UCSD-AML1 (cell line): ENCODE results near the gene WDR81.
A peak's percentile ranks its signal among the peaks of the same experiment; 100 is the strongest.

Source experiments
- DNase-seq: peaks from one replicate; lab custom pipeline; 2025; ENCODE audit not compliant: unreplicated experiment; lab: John Stamatoyannopoulos, UW

WDR81 gene

DNA sequence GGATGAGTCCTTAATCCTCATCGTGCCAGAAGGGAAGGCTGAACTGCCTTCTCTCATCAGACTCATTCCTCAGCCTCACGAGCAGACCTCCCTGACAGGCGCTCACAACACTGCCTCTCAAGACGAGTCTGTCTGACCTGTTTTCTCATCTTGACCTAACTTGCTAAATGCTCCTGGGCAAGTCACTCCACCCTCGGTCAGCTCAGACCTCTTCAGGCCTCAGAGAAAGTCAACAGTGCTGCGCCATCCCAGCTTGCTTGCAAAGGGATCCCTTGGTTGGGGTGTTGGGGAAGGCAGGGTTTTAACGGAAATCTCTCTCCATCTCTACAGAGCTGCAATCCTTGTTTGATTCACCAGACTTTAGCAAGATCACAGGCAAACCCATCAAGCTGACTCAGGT is 52.4 kb downstream of the WDR81 start:
- DNase-seq = no peak

DNA sequence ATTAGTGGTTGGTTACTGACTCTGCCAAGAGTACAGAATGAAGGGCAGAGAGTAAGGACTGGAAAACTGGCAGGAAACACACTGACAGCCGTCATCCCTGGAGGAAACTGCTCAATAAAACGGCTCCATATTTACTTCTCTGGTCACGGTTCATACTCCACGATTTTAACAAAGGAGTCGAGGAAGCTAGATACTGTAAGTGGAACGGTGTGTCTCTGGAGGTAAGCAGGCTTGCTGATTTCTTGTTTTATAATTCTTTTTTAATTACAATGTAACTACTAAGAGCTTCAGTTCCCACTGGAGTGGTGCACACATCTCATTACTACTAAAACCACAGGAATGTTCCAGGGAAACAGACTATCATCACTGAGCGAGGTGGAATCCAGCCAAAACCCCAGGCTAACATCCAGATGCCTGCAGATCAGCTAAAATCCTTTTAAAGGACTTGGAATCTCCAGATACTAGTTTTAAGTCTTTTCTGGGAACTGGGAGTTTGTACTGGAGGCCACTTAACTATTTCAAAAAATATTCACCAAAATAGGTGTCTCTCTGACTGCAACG is 55.1 kb downstream of the WDR81 start:
- no peak for DNase-seq

DNA sequence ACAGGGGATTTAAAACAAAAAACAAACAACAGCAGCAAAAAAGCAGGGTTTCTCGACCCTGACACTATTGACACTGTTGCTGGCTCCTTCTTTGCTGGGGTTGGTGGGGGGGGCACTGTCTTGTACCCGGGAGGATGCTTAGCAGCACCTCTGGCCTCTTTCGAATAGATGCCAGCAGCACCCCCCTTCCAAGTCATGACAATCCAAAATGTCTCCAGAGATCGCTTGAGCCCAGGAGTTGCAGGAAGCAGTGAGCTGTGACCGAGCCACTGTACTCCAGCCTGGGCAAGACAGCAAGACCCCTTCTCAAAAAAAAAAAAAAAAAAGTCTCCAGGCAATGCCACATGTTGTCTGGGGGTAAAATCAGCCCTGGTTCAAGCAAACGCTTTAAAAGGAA is 57.7 kb downstream of the WDR81 start:
- no peak for DNase-seq

DNA sequence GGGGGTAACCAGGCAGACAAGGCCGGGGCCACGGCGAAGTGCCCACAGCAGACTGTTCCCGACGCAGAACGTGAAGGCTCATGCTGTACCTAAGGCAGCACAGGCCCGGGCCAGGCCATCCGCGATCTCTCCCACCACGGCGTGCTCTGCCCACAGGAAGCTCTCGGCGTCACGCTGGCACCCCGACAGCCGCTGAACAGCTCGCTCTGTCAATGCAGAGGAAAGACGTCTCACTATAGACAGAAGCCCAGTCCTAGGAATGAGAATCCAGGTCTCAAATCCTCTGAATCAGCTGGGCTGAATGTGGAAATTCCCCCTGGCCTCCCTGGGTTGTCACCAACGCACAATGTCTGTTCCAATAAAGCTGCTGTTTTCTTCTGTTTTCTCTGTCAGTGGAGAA is 58.8 kb downstream of the WDR81 start:
- no peak for DNase-seq

DNA sequence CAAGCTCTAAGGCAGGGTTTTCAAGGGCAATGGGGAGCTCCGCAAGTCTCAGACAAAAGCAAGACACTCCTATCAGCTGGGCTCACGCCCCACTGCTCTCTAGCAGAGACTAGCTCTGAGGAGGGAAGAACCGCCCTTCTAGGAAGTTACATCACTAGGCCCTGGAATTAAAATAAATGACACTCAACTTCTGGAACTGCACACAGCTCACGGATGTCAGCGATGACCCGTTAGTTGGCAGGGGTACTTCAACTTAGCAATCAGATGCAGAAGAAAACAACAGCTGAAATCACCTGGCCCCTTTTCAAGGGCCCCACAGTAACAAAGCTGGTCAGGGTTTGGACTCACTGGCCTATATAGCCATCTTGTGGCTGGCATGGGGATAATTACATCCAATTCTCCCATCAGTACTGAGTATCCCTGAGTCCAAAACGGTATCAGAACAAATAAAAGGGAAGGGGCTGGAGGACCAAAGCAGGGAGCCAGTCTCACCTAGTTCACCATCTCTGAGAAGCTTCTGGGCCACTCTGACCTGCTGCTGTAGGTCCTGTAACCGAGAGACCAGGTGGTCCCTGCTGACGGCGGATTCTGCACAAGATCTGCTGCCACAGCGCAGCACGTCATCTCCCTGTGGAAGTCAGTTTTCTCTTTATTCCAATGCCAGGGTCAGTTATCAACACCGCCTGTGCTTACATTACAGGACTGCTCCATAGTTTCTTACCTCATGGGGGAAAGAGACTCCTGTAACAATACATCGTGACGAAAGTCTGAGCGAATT is 59.5 kb downstream of the WDR81 start:
- DNase-seq = peak; percentile 29

DNA sequence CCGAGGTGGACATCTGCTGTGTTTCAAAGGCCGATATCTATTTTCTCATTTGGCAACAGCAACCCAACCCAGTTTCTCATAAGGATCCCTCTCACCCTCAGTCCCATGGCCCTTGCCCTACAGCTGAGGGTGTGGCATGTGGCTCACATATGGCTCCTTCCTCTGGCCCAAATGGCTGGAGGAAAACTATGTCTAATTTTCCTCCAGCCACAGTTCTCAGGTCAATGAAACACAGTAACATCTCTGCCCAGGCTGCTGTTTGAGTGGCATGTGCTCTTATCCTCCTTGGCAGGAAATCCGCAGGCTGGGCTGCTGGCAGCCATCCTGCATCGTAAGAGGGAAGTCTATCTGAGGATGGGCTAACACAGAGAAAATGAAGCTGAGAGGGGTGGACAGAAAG is 61.4 kb downstream of the WDR81 start:
- DNase-seq = no peak

DNA sequence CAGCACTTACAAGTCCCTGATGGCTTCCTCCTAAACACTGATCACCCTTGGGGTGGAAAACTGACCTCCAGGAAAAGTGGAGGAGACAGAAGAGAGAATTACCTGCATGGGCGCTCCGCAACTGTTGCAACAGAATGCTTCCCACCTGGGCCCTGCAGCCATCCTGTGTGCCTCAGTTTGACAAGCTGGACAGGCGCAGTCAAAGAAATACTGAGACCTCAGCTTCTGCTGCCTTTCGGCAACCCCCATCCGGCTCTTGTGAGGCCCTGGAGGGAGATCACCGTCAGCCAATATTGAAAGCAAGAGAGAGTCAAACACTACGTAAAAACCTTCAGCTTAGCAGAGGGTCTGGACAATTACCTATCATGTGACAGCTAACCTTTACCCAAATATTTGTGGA is 62.2 kb downstream of the WDR81 start:
- DNase-seq = no peak

DNA sequence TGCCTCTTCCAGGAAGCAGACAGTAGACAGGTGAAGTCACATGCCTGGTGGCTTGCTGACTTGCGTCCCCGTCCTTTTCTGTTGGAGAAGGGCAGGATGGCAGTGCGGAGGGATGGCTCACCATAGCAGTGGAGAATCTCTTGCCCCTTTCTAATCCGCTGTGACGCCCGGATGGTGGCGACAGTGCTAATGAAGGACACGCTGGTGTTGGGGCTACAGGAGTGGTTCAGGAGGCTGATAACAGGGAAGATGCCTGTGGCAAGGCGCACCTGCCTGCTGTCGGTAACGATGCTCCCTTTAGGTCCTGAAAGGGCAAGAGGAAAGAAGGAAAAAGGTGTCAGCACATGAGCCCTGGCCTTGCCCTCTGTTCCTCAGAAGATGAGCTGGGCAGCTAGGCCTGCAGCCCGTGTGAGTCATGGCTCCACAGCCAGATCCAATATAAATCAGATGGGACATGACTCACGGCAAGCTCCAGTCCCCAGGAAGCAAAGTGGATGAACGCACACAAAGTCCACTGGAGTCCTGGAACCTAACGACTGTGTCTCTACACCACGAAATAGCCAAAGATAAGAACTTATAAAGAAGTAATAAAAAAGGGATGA is 62.9 kb downstream of the WDR81 start:
- no peak for DNase-seq
